HG03432 (cell line): ENCODE results near the gene ROBO2.

Experiments used
- ATAC-seq: cut with Tn5 transposase; IDR thresholded peaks from one replicate; pipeline ENCODE4 v1.9.1; 2021; ENCODE audit warnings: mild to moderate bottlenecking, moderate library complexity; ENCODE audit not compliant: unreplicated experiment

The ROBO2 gene

GRCh38 chr3:77186319-77186718 is 146.4 kb downstream of the ROBO2 start:
- no peak for ATAC-seq

- ATAC-seq = no peak
These were observed 146.8 kb downstream of the ROBO2 start for GRCh38 chr3:77186728-77187127.

- ATAC-seq = no peak
These were observed 148.3 kb downstream of the ROBO2 start for GRCh38 chr3:77188210-77188609.

GRCh38 chr3:77189258-77189657 is 149.4 kb downstream of the ROBO2 start:
- no peak for ATAC-seq

- ATAC-seq = no peak
These were observed 149.8 kb downstream of the ROBO2 start for GRCh38 chr3:77189684-77190083.

- ATAC-seq = no peak
These were observed 150.5 kb downstream of the ROBO2 start for GRCh38 chr3:77190374-77190773.

GRCh38 chr3:77191014-77191413 is 151.1 kb downstream of the ROBO2 start:
- no peak for ATAC-seq

GRCh38 chr3:77191640-77192039 is 151.7 kb downstream of the ROBO2 start:
- no peak for ATAC-seq

GRCh38 chr3:77195766-77196545 is 156.1 kb downstream of the ROBO2 start:
- no peak for ATAC-seq

GRCh38 chr3:77197408-77197807 is 157.5 kb downstream of the ROBO2 start:
- no peak for ATAC-seq

GRCh38 chr3:77203851-77204250 is 164.0 kb downstream of the ROBO2 start:
- no peak for ATAC-seq

GRCh38 chr3:77204788-77205187 is 164.9 kb downstream of the ROBO2 start:
- no peak for ATAC-seq

- no peak for ATAC-seq
These were observed 167.9 kb downstream of the ROBO2 start for GRCh38 chr3:77207753-77208152.

GRCh38 chr3:77222701-77223100 is 182.8 kb downstream of the ROBO2 start:
- no peak for ATAC-seq

GRCh38 chr3:77227567-77227966 is 187.7 kb downstream of the ROBO2 start:
- ATAC-seq = no peak

GRCh38 chr3:77232557-77232956 is 192.7 kb downstream of the ROBO2 start:
- ATAC-seq = no peak

- no peak for ATAC-seq
These were observed 194.1 kb downstream of the ROBO2 start for GRCh38 chr3:77234004-77234403.

GRCh38 chr3:77236118-77236517 is 196.2 kb downstream of the ROBO2 start:
- no peak for ATAC-seq

- ATAC-seq = no peak
These were observed 200.3 kb downstream of the ROBO2 start for GRCh38 chr3:77240072-77240650.

GRCh38 chr3:77242371-77242770 is 202.5 kb downstream of the ROBO2 start:
- ATAC-seq = no peak

GRCh38 chr3:77244981-77245380 is 205.1 kb downstream of the ROBO2 start:
- no peak for ATAC-seq

GRCh38 chr3:77247061-77247460 is 207.2 kb downstream of the ROBO2 start:
- no peak for ATAC-seq

GRCh38 chr3:77247817-77248216 is 207.9 kb downstream of the ROBO2 start:
- no peak for ATAC-seq
